Memory B cell (primary cell): ENCODE data around the gene CBFA2T2.
"Not testable (repeated sequence)": the region's sequence is repeated elsewhere in the genome, so short reads cannot be mapped to it uniquely, and the experiment has no call there.

Experiments used
- ATAC-seq: fragments of 150-1000 bp; cut with Tn5 transposase; 2 replicates; pipeline ENCODE4 v1.10.0; 2021; ENCODE audit warnings: low read depth, mild to moderate bottlenecking, moderate library complexity
- DNase-seq, 2 donors: peaks; one replicate each; pipeline ENCODE4 v3.0.0; 2022; ENCODE audit warnings: low spot score in 2 of 2
- H3K27ac Mint-ChIP-seq: one replicate; pipeline ENCODE4 v1.8.0; 2022; ENCODE audit warnings: mild to moderate bottlenecking, moderate library complexity, mixed read lengths
- H3K27me3 Mint-ChIP-seq: one replicate; pipeline ENCODE4 v1.8.0; 2022; ENCODE audit warnings: mixed read lengths
- H3K36me3 Mint-ChIP-seq: one replicate; pipeline ENCODE4 v1.8.0; 2022; ENCODE audit warnings: mild to moderate bottlenecking, mixed read lengths
- H3K4me1 Mint-ChIP-seq: one replicate; pipeline ENCODE4 v1.8.0; 2022; ENCODE audit warnings: mixed read lengths
- H3K4me3 Mint-ChIP-seq: one replicate; pipeline ENCODE4 v1.8.0; 2022; ENCODE audit warnings: mild to moderate bottlenecking, moderate library complexity, mixed read lengths
- H3K9me3 Mint-ChIP-seq: one replicate; pipeline ENCODE4 v1.8.0; 2022; ENCODE audit warnings: mixed read lengths

Gene CBFA2T2

DNA sequence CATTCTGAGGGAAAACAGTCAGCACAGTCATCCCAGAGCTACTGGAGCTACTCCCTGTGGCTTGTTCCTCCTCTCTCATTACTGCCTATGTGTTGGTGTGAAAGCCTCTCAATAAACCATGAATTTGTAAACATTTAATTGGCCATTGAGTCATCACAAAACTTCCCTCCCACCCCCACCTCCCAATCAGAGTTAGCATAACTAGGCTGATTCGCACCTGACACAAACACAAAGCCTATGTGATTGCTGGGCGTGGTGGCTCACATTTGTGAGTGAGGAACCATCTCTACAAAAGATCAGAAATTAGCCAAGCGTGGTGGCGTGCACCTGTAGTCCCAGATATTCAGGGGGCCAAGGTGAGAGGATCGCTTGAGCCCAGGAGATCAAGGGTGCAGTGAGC is 29.2 kb upstream of the CBFA2T2 start:
- Mint-ChIP-seq H3K27ac (no peak overlapping the region), H3K36me3 (no peaks in the 10 kb centered on the region), H3K27me3 (no peaks in the 10 kb centered on the region), H3K4me3 (no peak overlapping the region), H3K9me3 (no peaks in the 10 kb centered on the region), H3K4me1 (peaks cover 17% of the 10 kb centered on the region)
- DNase-seq = no peak
- peak; percentile 38 for ATAC-seq

DNA sequence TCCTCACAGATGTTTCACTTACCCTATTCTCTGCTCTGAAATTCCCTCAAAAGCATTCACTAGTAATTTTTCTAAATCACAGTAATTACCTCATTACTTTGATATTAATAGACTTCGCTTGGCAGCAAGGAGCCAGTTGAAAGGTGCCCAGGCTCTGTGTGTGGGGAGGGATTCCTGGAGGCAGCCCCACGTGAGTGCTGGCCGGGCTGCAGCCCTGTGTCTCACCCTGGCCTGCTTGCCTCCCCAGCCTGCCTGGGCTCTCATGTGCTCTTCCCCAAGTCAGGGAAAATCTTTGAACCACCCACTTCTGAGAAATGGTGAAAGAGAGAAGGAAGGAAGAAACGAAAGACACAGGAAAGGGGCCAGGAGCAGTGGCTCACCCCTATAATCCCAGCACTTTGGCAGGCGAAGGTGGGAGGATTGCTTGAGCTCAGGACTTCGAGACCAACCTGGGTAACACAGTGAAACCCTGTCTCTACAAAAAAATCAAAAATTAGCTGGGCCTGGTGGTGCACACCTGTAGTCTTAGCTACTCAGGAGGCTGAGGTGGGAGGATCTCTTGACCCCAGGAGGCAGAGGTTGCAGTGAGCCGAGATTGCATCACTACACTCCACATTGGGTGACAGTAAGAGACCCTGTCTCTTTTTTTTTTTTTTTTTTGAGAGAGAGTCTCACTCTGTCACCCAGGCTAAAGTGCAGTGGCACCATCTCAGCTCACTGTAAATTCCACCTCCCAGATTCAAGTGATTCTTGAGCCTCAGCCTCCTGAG is 26.4 kb upstream of the CBFA2T2 start:
- Mint-ChIP-seq H3K4me1 (peaks cover 14% of the 10 kb centered on the region), H3K27me3 (no peaks in the 10 kb centered on the region), H3K9me3 (no peaks in the 10 kb centered on the region), H3K27ac (peak overlapping the region; percentile 46), H3K4me3 (no peak overlapping the region), H3K36me3 (no peaks in the 10 kb centered on the region)
- DNase-seq (no peak), ATAC-seq (no peak)

DNA sequence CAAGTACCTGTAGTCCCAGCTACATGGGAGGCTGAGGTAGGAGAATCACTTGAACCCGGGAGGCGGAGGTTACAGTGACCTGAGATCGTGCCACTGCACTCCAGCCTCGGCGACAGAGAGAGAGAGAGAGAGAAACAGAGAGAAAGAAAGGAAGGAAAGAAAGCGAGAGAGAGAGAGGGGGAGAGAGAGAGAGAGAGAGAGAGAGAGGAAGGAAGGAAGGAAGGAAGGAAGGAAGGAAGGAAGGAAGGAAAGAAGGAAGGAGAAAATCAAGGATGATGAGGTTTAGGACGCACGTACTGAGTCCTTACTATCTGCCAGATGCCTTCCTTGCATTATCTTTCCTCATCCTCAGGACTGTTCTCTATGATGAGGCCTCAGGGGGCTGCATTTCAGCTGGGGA is 25.1 kb upstream of the CBFA2T2 start:
- H3K9me3 Mint-ChIP-seq, ATAC-seq, DNase-seq, H3K36me3 Mint-ChIP-seq, H3K27me3 Mint-ChIP-seq, H3K4me3 Mint-ChIP-seq: not testable (repeated sequence)
- Mint-ChIP-seq H3K27ac (peak overlapping the region; percentile 79), H3K4me1 (peaks cover 14% of the 10 kb centered on the region)

DNA sequence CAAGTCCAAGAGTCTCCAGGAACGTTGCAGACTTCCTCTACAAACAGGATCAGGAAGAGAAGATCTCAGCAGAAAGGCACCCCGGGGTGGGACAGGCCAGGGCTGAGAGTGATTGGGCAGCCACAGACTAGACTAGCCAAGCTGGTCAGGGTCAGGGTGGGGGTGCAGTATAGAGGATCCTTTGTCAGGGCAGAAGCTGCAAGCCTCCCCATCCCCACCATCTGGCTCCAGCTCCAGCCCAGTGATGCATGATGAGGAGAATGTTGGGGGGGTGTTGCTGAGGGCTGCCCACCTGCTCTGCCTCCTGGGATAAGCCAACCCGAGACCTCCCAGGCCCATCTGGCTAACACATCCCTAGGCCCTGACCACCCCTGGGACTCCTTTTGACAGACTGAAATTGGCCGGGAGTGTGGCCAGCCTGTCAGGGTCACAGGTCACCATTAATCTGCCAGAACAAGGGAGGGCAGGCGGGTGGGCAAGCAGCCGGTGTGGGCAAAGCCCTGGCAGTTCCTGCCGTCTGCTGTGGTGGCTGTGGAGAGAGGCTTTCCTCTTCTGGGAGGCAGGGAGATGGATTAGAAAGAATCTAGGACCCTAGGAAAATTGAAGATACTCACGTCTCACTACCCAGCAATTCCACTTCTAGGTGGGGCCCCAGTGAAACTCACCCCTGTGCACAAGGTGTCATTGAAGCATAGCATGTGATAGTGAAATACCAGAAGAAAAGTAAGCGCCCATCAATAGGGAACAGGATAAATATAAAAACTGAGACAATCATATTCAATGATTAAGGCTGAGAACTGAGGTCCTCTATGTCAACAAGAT is 24.2 kb upstream of the CBFA2T2 start:
- ATAC-seq (peak; percentile 77), DNase-seq (no peak)
- Mint-ChIP-seq H3K9me3 (no peaks in the 10 kb centered on the region), H3K4me3 (peak overlapping the region; percentile 27), H3K27ac (peak overlapping the region; percentile 28), H3K36me3 (no peaks in the 10 kb centered on the region), H3K27me3 (no peaks in the 10 kb centered on the region), H3K4me1 (peaks cover 14% of the 10 kb centered on the region)

DNA sequence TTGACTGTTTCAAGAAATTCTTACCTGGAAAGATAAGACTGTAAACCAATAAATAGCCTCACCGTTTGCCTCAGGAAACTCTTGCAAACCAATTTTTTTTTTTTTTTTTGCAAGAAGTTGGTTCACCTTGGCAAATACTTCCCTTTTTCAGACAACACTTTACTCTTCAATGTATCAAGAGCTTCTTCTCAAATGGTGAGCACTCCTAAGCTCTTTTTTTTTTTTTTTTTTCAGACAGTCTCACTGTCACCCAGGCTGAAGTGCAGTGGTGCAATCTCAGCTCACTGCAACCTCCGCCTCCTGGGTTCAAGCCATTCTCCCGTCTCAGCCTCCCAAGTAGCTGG is 23.6 kb upstream of the CBFA2T2 start:
- Mint-ChIP-seq H3K27ac (peak overlapping the region; percentile 28), H3K9me3 (no peaks in the 10 kb centered on the region), H3K27me3 (no peaks in the 10 kb centered on the region), H3K4me1 (peaks cover 11% of the 10 kb centered on the region), H3K4me3 (peak overlapping the region; percentile 27), H3K36me3 (no peaks in the 10 kb centered on the region)
- ATAC-seq (peak; percentile 83), DNase-seq (no peak)

DNA sequence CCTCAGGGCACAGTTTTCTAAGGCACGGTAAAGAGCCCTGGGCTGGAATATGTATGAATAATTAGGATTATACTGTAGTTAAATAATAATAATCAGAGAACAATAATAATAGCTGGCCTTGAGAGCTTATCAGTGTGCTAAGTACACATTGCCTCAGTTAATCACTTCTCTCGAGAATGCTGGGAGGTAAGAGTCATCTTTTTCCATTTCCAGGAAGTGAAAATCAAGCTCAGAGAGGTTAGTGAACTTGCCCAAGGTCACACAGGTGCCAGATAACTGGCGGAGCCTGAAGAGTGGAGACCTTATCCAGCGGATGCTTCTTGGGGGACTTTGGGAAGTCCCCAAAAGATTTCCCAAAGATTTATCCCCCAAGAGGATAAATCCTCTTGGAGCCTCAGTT is 19.4 kb upstream of the CBFA2T2 start:
- no peak overlapping the region for H3K27ac Mint-ChIP-seq
- no peaks in the 10 kb centered on the region for H3K9me3 Mint-ChIP-seq
- no peak overlapping the region for H3K4me3 Mint-ChIP-seq
- DNase-seq (no peak), ATAC-seq (no peak)
- H3K36me3 Mint-ChIP-seq = no peaks in the 10 kb centered on the region
- peaks cover 4% of the 10 kb centered on the region for H3K4me1 Mint-ChIP-seq
- H3K27me3 Mint-ChIP-seq = no peaks in the 10 kb centered on the region

DNA sequence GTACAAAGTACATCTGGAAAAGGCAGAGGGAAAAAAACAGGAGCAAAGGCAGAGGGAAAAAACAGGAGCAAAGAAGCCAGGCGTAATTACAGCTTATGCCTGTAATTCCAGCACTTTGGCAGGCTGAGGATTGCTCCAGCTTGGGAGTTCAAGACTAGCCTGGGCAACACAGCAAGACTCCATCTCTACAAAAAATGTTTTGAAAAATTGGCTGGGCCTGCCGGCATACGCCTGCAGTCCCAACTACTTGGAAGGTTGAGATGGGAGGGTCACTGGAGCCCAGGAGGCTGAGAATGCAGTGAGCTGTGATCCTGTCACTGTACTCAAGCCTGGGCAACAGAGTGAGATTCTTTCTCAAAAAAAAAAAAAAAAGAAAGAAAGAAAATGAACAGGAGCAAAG is 19.0 kb upstream of the CBFA2T2 start:
- no peaks in the 10 kb centered on the region for H3K36me3 Mint-ChIP-seq

DNA sequence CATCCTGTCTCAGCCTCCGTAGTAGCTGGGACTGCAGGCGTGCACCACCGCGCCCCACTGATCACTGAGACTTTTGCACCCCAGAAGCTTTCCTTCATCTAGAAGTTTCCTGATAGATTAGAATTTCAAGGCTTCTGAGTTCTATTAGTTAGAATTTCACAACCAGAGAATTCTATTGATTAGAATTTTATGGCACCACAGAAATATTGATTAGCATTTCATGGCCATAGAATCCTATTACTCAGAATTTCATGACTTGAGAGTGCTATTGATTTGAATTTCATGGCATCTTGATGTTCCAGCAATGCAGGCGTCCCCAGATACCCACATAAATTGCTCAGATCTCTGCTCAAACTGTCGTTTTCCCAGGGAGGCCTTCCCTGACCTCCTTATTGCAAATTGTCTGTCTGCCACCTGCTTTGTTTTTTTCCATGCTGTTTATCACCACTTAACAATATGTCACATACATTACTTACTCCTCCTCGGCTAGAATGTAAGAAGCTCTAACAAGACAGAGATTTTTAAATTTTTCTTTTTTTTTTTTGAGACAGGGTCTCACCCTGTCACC is 16.9 kb upstream of the CBFA2T2 start:
- no peak for DNase-seq
- Mint-ChIP-seq H3K27ac (no peak overlapping the region), H3K4me3 (no peak overlapping the region), H3K27me3 (no peaks in the 10 kb centered on the region), H3K9me3 (no peaks in the 10 kb centered on the region), H3K36me3 (no peaks in the 10 kb centered on the region), H3K4me1 (peaks cover 9% of the 10 kb centered on the region)
- no peak for ATAC-seq

More for the DNA sequence above, 19.0 kb upstream of the CBFA2T2 start:
- no peak for ATAC-seq
- Mint-ChIP-seq H3K27me3 (no peaks in the 10 kb centered on the region), H3K9me3 (no peaks in the 10 kb centered on the region), H3K4me1 (peaks cover 5% of the 10 kb centered on the region), H3K4me3 (no peak overlapping the region), H3K27ac (no peak overlapping the region)
- no peak for DNase-seq

DNA sequence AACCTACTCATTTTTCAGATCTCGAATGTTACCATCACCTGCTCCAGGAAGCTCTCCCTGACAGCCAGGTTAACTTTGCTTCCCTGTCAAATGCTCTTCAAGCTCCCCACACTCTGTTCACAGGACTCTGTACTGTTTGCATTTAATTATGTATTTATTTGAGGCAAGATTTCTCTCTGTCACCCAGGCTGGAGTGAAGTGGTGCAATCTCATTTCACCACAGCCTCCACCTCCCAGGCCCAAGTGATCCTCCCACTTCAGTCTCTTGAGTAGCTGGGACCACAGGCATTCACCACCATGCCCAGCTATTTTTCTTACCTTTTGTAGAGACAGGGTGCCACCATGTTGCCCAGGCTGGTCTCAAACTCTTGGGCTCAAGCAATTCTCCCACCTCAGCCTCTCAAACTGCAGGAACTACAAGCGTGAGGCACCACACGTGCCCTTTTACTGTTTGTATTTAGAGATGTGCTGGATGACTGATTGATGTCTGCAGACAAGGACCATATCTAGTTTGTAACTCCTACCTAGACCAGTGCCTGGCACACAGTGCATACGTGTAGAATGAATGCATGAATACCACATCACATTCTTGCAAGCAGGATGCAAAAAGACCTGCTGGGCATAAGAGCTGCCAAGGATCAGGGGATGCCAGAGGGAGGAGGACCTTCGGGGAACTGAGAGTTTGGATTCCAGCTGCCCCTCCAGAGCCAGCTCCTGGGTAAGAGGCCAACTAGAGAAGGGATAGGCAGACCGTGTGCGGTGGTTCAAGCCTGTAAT is 15.6 kb upstream of the CBFA2T2 start:
- no peak overlapping the region for H3K27ac Mint-ChIP-seq
- no peaks in the 10 kb centered on the region for H3K36me3 Mint-ChIP-seq
- ATAC-seq (no peak), DNase-seq (no peak)
- H3K27me3 Mint-ChIP-seq = no peaks in the 10 kb centered on the region
- no peak overlapping the region for H3K4me3 Mint-ChIP-seq
- no peaks in the 10 kb centered on the region for H3K9me3 Mint-ChIP-seq
- H3K4me1 Mint-ChIP-seq = peaks cover 9% of the 10 kb centered on the region

DNA sequence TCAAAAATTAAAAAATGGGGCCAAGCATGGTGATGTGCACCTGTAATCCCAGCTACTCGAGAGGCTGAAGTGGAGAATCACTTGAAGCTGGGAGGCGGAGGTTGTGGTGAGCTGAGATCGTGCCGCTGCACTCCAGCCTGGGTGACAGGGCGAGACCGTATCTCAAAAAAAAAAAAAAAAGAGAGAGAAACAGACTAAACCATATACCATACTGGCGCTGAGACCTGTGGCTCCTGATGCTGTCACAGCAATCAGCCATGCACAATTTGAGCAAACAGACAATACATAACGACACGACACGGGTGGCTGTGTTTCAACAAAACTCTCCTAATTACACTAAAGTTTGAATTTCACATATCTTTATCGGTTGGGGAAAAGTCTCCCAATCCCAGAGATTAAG is 14.9 kb upstream of the CBFA2T2 start:
- Mint-ChIP-seq H3K36me3 (no peaks in the 10 kb centered on the region), H3K27ac (no peak overlapping the region), H3K4me1 (peaks cover 9% of the 10 kb centered on the region), H3K27me3 (no peaks in the 10 kb centered on the region), H3K4me3 (no peak overlapping the region), H3K9me3 (no peaks in the 10 kb centered on the region)
- ATAC-seq (no peak), DNase-seq (no peak)

DNA sequence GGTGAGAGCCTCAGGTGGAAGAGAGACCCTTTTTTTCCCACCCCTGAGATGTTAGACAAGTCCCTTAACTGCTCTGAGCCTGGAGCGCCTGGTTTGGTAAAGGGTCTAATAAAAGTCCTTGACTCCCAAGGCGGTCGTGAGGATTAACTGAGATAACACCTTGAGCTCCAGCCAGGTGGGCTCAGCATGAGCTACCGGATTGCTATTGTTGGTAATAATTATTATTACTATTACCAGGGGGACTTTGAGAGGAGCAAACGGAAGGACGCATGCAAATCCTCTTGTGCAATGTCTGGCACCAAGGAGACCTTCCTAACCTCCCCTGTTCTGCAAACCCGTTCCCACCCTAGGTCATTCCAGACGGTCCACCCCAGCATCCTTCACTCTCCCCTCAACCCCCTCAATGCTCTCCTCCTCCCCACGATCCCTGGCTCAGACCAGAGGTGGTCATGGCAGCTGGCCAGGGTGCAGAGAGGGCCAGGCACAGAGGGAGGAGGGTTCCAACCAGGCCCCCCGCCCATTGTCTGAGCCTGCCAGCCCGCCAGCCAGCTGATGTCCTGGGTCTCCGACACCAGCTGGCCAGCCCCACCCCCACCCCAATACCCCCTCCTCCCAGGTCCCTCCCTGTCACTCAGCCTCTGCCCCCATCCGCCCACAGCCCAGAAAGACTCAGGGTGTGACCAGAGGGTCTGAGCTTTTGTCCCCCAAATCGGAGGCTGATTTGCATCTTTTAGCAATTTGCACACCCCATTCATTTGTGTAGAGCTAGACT is 14.3 kb upstream of the CBFA2T2 start:
- no peaks in the 10 kb centered on the region for H3K9me3 Mint-ChIP-seq
- ATAC-seq (no peak), DNase-seq (no peak)
- H3K27me3 Mint-ChIP-seq = no peaks in the 10 kb centered on the region
- peak overlapping the region; percentile 54 for H3K4me3 Mint-ChIP-seq
- H3K4me1 Mint-ChIP-seq = peaks cover 9% of the 10 kb centered on the region
- H3K36me3 Mint-ChIP-seq = no peaks in the 10 kb centered on the region
- H3K27ac Mint-ChIP-seq = no peak overlapping the region

DNA sequence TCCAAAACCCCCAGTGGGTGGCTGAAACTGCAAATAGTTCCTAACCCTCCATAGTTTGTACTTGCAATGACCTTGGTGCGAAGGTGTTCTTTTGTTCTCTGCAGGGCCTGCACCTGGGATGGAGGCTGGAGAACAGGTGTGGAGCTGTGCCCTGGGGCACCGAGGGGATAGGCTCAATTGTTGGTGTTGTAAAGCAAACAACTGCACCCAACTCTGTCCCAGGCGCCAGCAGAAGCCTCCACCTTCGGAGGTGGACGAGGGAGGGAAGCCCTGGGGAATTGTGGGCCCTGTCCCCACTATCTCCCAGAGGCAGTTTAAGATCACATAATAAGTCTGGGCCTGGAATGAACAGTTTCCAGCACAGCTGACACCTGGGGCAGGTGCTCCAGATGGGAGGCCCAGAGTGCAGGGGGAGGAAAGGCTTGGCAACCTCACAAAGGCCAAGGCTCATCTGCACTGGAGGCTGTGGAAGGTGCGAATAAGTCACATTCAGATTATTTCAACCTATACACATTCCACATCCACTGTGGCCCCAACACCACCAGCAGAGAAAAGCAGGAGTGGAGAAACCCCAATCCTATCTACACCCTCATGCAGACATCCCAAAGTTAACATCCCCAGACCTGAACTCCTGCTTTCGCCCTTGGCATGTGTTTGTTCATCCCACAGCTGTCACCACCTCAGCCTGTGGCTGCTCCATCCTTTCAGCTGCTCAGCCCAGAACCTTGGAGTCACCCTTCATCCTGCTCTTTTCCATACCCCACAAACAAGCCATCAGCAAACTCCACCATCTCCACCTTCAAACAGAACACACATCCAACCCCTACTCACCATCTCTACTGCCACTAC is 12.3 kb upstream of the CBFA2T2 start:
- no peak overlapping the region for H3K27ac Mint-ChIP-seq
- DNase-seq (no peak), ATAC-seq (no peak)
- H3K27me3 Mint-ChIP-seq = no peaks in the 10 kb centered on the region
- H3K36me3 Mint-ChIP-seq = no peaks in the 10 kb centered on the region
- no peaks in the 10 kb centered on the region for H3K9me3 Mint-ChIP-seq
- peaks cover 9% of the 10 kb centered on the region for H3K4me1 Mint-ChIP-seq
- no peak overlapping the region for H3K4me3 Mint-ChIP-seq

DNA sequence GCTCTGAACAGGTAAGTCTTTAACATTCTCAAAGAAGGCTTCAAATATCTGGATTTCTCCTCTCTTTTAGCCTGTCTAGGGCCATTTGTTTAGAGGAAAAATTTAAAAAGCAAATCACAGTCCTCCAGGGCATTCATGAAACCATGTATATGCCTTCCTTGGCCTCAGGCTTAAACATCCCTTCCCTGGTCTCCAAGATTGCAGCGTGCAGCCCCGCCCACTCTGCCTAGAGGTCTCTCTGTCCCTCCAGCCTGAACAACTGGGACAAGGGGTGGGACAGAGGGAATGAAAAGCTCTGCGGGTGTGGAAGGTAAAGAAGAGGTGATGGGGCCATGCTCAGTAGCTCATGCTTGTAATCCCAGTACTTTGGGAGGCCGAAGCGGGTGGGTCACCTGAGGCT is 9.8 kb upstream of the CBFA2T2 start:
- Mint-ChIP-seq H3K27ac (no peak overlapping the region), H3K27me3 (no peaks in the 10 kb centered on the region), H3K36me3 (no peaks in the 10 kb centered on the region), H3K4me1 (peaks cover 6% of the 10 kb centered on the region), H3K9me3 (no peaks in the 10 kb centered on the region), H3K4me3 (no peak overlapping the region)
- ATAC-seq = no peak
- no peak for DNase-seq
